ENCODE data around the gene TMEM132D. TPM values are rescaled to one million over a fixed set of nuclear protein-coding genes. Genes with fewer than 3 reads are reported as not detected.

The TMEM132D gene
- total and polyA plus RNA-seq, 2 experiments from 2014 or later, result not detected

GRCh38 chr12:129068684-129069083, 835.1 kb downstream of the TMEM132D start:
- Histone ChIP-seq H3K27ac (no peak overlapping the region), H3K9me3 (ENCODE audit: low read depth) (no peaks in the 10 kb centered on the region), H3K27me3 (replicated peaks; ENCODE audit: insufficient read depth) (no peaks in the 10 kb centered on the region), H3K4me2 (ENCODE audit: unreplicated experiment) (no peak overlapping the region), H3K9ac (no peak overlapping the region), H3K4me3 (no peak overlapping the region), H3K36me3 (ENCODE audit: low read depth) (no peaks in the 10 kb centered on the region), H4K20me1 (ENCODE audit: insufficient read depth) (no peaks in the 10 kb centered on the region), H3F3A (ENCODE audit: insufficient read depth) (no peaks in the 10 kb centered on the region), H2AFZ (no peak overlapping the region), H3K4me1 (ENCODE audit: insufficient read depth) (no peaks in the 10 kb centered on the region), H3K79me2 (ENCODE audit: insufficient read depth) (no peaks in the 10 kb centered on the region), H3K9me2 (ENCODE audit: insufficient read depth) (no peaks in the 10 kb centered on the region)
- DNase-seq, result no peak
- TF ChIP-seq EZH2 (IDR thresholded peaks at IDR 0.05; ENCODE audit: insufficient read depth, poor library complexity, severe bottlenecking) (no peak), EZH2phosphoT487 (IDR thresholded peaks at IDR 0.05; ENCODE audit: insufficient read depth, low read depth) (no peak)
- in situ Hi-C loops (cut with MboI), result no loop called here
- 31% methylated on average over 10 of the region's 10 CpGs for WGBS, 2 experiments (ENCODE audit: low coverage in 1 of 2, low lambda C conversion rate in 2 of 2, missing lambda C conversion rate in 2 of 2)

GRCh38 chr12:129067491-129067890, 836.3 kb downstream of the TMEM132D start:
- Histone ChIP-seq H3K36me3 (ENCODE audit: low read depth) (no peaks in the 10 kb centered on the region), H3K9me3 (ENCODE audit: low read depth) (no peaks in the 10 kb centered on the region), H3K27me3 (replicated peaks; ENCODE audit: insufficient read depth) (no peaks in the 10 kb centered on the region), H3F3A (ENCODE audit: insufficient read depth) (no peaks in the 10 kb centered on the region), H3K27ac (no peak overlapping the region), H3K79me2 (ENCODE audit: insufficient read depth) (no peaks in the 10 kb centered on the region), H3K9ac (no peak overlapping the region), H3K4me2 (ENCODE audit: unreplicated experiment) (no peak overlapping the region), H4K20me1 (ENCODE audit: insufficient read depth) (no peaks in the 10 kb centered on the region), H3K4me3 (no peak overlapping the region), H3K9me2 (ENCODE audit: insufficient read depth) (no peaks in the 10 kb centered on the region), H3K4me1 (ENCODE audit: insufficient read depth) (no peaks in the 10 kb centered on the region), H2AFZ (no peak overlapping the region)
- in situ Hi-C loops (cut with MboI), result no loop called here
- DNase-seq, result no peak
- TF ChIP-seq EZH2 (IDR thresholded peaks at IDR 0.05; ENCODE audit: insufficient read depth, poor library complexity, severe bottlenecking) (no peak), EZH2phosphoT487 (IDR thresholded peaks at IDR 0.05; ENCODE audit: insufficient read depth, low read depth) (no peak)
- 9 to 12% methylated on average over 9 of the region's 9 CpGs for WGBS, 2 experiments (ENCODE audit: low coverage in 1 of 2, low lambda C conversion rate in 2 of 2, missing lambda C conversion rate in 2 of 2)

GRCh38 chr12:129064209-129064855, 839.5 kb downstream of the TMEM132D start:
- Histone ChIP-seq H3K27ac (no peak overlapping the region), H3K9me2 (ENCODE audit: insufficient read depth) (no peaks in the 10 kb centered on the region), H4K20me1 (ENCODE audit: insufficient read depth) (no peaks in the 10 kb centered on the region), H3K27me3 (replicated peaks; ENCODE audit: insufficient read depth) (no peaks in the 10 kb centered on the region), H3K36me3 (ENCODE audit: low read depth) (no peaks in the 10 kb centered on the region), H3K79me2 (ENCODE audit: insufficient read depth) (no peaks in the 10 kb centered on the region), H3K4me1 (ENCODE audit: insufficient read depth) (no peaks in the 10 kb centered on the region), H3K4me2 (ENCODE audit: unreplicated experiment) (no peak overlapping the region), H3K4me3 (no peak overlapping the region), H3F3A (ENCODE audit: insufficient read depth) (no peaks in the 10 kb centered on the region), H3K9ac (no peak overlapping the region), H2AFZ (no peak overlapping the region), H3K9me3 (ENCODE audit: low read depth) (no peaks in the 10 kb centered on the region)
- DNase-seq, result no peak
- in situ Hi-C loops (cut with MboI), result no loop called here
- TF ChIP-seq EZH2 (IDR thresholded peaks at IDR 0.05; ENCODE audit: insufficient read depth, poor library complexity, severe bottlenecking) (no peak), EZH2phosphoT487 (IDR thresholded peaks at IDR 0.05; ENCODE audit: insufficient read depth, low read depth) (no peak)
- 15 to 17% methylated on average over 14 of the region's 14 CpGs for WGBS, 2 experiments (ENCODE audit: low coverage in 1 of 2, low lambda C conversion rate in 2 of 2, missing lambda C conversion rate in 2 of 2)

- no peak overlapping the region for H3K4me3 ChIP-seq
- H3K27me3 ChIP-seq (replicated peaks; ENCODE audit: insufficient read depth), result no peaks in the 10 kb centered on the region
- no peaks in the 10 kb centered on the region for H3K36me3 ChIP-seq (ENCODE audit: low read depth)
- H3K9ac ChIP-seq, result no peak overlapping the region
- H3K79me2 ChIP-seq (ENCODE audit: insufficient read depth), result no peaks in the 10 kb centered on the region
- 24 to 25% methylated on average over 4 of the region's 4 CpGs for WGBS, 2 experiments (ENCODE audit: low coverage in 1 of 2, low lambda C conversion rate in 2 of 2, missing lambda C conversion rate in 2 of 2)
- no peak overlapping the region for H2AFZ ChIP-seq
- no peaks in the 10 kb centered on the region for H3K4me1 ChIP-seq (ENCODE audit: insufficient read depth)
- H3K9me3 ChIP-seq (ENCODE audit: low read depth), result no peaks in the 10 kb centered on the region
- in situ Hi-C loops (cut with MboI), result no loop called here
- DNase-seq, result no peak
- H3K27ac ChIP-seq, result no peak overlapping the region
- H4K20me1 ChIP-seq (ENCODE audit: insufficient read depth), result no peaks in the 10 kb centered on the region
- TF ChIP-seq EZH2 (IDR thresholded peaks at IDR 0.05; ENCODE audit: insufficient read depth, poor library complexity, severe bottlenecking) (no peak), EZH2phosphoT487 (IDR thresholded peaks at IDR 0.05; ENCODE audit: insufficient read depth, low read depth) (no peak)
- no peaks in the 10 kb centered on the region for H3F3A ChIP-seq (ENCODE audit: insufficient read depth)
- no peak overlapping the region for H3K4me2 ChIP-seq (ENCODE audit: unreplicated experiment)
- H3K9me2 ChIP-seq (ENCODE audit: insufficient read depth), result no peaks in the 10 kb centered on the region
Measured at GRCh38 chr12:129063600-129063999, 840.2 kb downstream of the TMEM132D start.

All from GM23248 (cell line).